MCF 10A (cell line): Measurements from ENCODE around the gene PXMP2. TPM values are rescaled to one million over a fixed set of nuclear protein-coding genes. Genes with fewer than 3 reads are reported as not detected.

Source experiments
- BruUV-seq: library from RNA; stranded (reverse); fragments of 400-500 nt; replicated peaks from 2 replicates; lab custom pipeline; 2021; lab: Mats Ljungman, UMichigan
- CTCF ChIA-PET: fragments of 300-600 bp; sonication (Branson Sonifier 250); formaldehyde crosslinking; extraction: SDS; loops from one replicate; lab custom pipeline; 2021; ENCODE audit warnings: antibody characterized with exemption, inconsistent platforms; lab: Yijun Ruan, JAX
- POLR2A ChIA-PET: fragments of 300-600, 350-650 bp; sonication (Branson Sonifier 250); formaldehyde crosslinking; extraction: SDS; loops from one replicate; lab custom pipeline; 2020; ENCODE audit warnings: antibody characterized with exemption, inconsistent platforms; lab: Yijun Ruan, JAX
- DNase-seq: peaks from one replicate; pipeline ENCODE4 v3.0.0-alpha.2; 2018; ENCODE audit not compliant: unreplicated experiment
- H3K27ac Mint-ChIP-seq: one replicate; pipeline ENCODE4 v1.8.0; 2022; ENCODE audit warnings: mild to moderate bottlenecking, low read depth, mixed read lengths; ENCODE audit not compliant: unreplicated experiment
- H3K27me3 Mint-ChIP-seq: one replicate; pipeline ENCODE4 v1.8.0; 2022; ENCODE audit warnings: mixed read lengths; ENCODE audit not compliant: insufficient read depth, unreplicated experiment
- H3K36me3 Mint-ChIP-seq: one replicate; pipeline ENCODE4 v1.8.0; 2022; ENCODE audit warnings: mild to moderate bottlenecking, moderate library complexity, mixed read lengths; ENCODE audit not compliant: insufficient read depth, unreplicated experiment
- H3K4me1 Mint-ChIP-seq: one replicate; pipeline ENCODE4 v1.8.0; 2022; ENCODE audit warnings: mixed read lengths; ENCODE audit not compliant: insufficient read depth, unreplicated experiment
- H3K4me3 Mint-ChIP-seq: one replicate; pipeline ENCODE4 v1.8.0; 2022; ENCODE audit warnings: mild to moderate bottlenecking, moderate library complexity, mixed read lengths; ENCODE audit not compliant: unreplicated experiment
- H3K9me3 Mint-ChIP-seq: one replicate; pipeline ENCODE4 v1.8.0; 2022; ENCODE audit warnings: mixed read lengths; ENCODE audit not compliant: unreplicated experiment
- CTCF ChIP-seq: fragments of 200-600 bp; IDR thresholded peaks from one replicate; pipeline ENCODE4 v1.8.0; 2022; ENCODE audit warnings: antibody characterized with exemption, mild to moderate bottlenecking; ENCODE audit not compliant: unreplicated experiment
- intact Hi-C: fragments of 100-400 bp; cut with micrococcal nuclease; formaldehyde crosslinking; loops from 2 replicates; pipeline ENCODE4 v1.14.1; 2022
- total RNA-seq: library from RNA; stranded (reverse); gene quantifications from 2 replicates; pipeline ENCODE4 v1.2.3, GENCODE V29; 2022

PXMP2 gene
- total RNA-seq, 1 experiment from 2014 or later = 28.1 TPM

- H3K36me3 Mint-ChIP-seq = peaks cover 80% of the 10 kb centered on the region
- no TSS peak for BruUV-seq
- no peaks in the 10 kb centered on the region for H3K4me1 Mint-ChIP-seq
- H3K27ac Mint-ChIP-seq = no peak overlapping the region
- no peak for TF ChIP-seq CTCF
- POLR2A ChIA-PET = no interaction called here
- CTCF ChIA-PET = no interaction called here
- no peaks in the 10 kb centered on the region for H3K9me3 Mint-ChIP-seq
- intact Hi-C loops = no loop called here
- no peak overlapping the region for H3K4me3 Mint-ChIP-seq
- no peak for DNase-seq
- no peaks in the 10 kb centered on the region for H3K27me3 Mint-ChIP-seq
Observed at GRCh38 chr12:132674561-132674960, 12.8 kb upstream of the PXMP2 start.

GRCh38 chr12:132675757-132676432, 11.5 kb upstream of the PXMP2 start:
- intact Hi-C loops = no loop called here
- no peaks in the 10 kb centered on the region for H3K4me1 Mint-ChIP-seq

GRCh38 chr12:132677492-132677891, 9.9 kb upstream of the PXMP2 start:
- Mint-ChIP-seq H3K27me3 (no peaks in the 10 kb centered on the region), H3K9me3 (no peaks in the 10 kb centered on the region), H3K36me3 (peaks cover 61% of the 10 kb centered on the region), H3K27ac (no peak overlapping the region), H3K4me1 (no peaks in the 10 kb centered on the region), H3K4me3 (no peak overlapping the region)
- CTCF ChIA-PET = no interaction called here
- POLR2A ChIA-PET = no interaction called here
- intact Hi-C loops = no loop called here
- DNase-seq = no peak
- no peak for TF ChIP-seq CTCF
- no TSS peak for BruUV-seq

More at GRCh38 chr12:132675757-132676432, 11.5 kb upstream of the PXMP2 start:
- Mint-ChIP-seq H3K9me3 (no peaks in the 10 kb centered on the region), H3K4me3 (no peak overlapping the region), H3K27ac (no peak overlapping the region), H3K27me3 (no peaks in the 10 kb centered on the region), H3K36me3 (peaks cover 77% of the 10 kb centered on the region)
- no peak for TF ChIP-seq CTCF
- CTCF ChIA-PET = interaction anchor here (0.7 to 1.4 kb wide), 3 partner anchors 37 to 160 kb away, joined by 3 to 5 read pairs (median 3); no protein-coding TSS in a partner anchor
- no TSS peak for BruUV-seq
- DNase-seq = no peak
- POLR2A ChIA-PET = no interaction called here

- POLR2A ChIA-PET = no interaction called here
Observed at GRCh38 chr12:132685400-132685799, 2.0 kb upstream of the PXMP2 start.

More at GRCh38 chr12:132685400-132685799, 2.0 kb upstream of the PXMP2 start:
- TSS peak; percentile 74 for BruUV-seq
- TF ChIP-seq CTCF = no peak
- Mint-ChIP-seq H3K36me3 (peaks cover 5% of the 10 kb centered on the region), H3K9me3 (no peaks in the 10 kb centered on the region), H3K27ac (no peak overlapping the region), H3K4me1 (peaks cover 6% of the 10 kb centered on the region), H3K4me3 (no peak overlapping the region), H3K27me3 (no peaks in the 10 kb centered on the region)
- CTCF ChIA-PET = interaction anchor here (0.6 to 1.2 kb wide), 2 partner anchors 47 to 153 kb away, joined by 3 read pairs; no protein-coding TSS in a partner anchor
- intact Hi-C loops = no loop called here
- DNase-seq = no peak
